GM12891 (cell line): Measurements from ENCODE around the gene MADD.

ENCODE experiments used
- PAX5 ChIP-seq: IDR thresholded peaks from 2 replicates; pipeline ENCODE4 v1.6.1; 2011; ENCODE audit warnings: low read length, moderate library complexity, mild to moderate bottlenecking; ENCODE audit not compliant: insufficient read depth, severe bottlenecking
- POLR2A ChIP-seq: IDR thresholded peaks from 2 replicates; pipeline ENCODE4 v1.6.1; 2011; ENCODE audit warnings: low read depth, low read length, control low read depth
- POLR2AphosphoS5 ChIP-seq: IDR thresholded peaks from 2 replicates; pipeline ENCODE4 v1.6.1; 2011; ENCODE audit warnings: low read depth, low read length, control low read depth
- SPI1 ChIP-seq: IDR thresholded peaks from 2 replicates; pipeline ENCODE4 v1.6.1; 2011; ENCODE audit warnings: low read depth, low read length, control low read depth
- TAF1 ChIP-seq: IDR thresholded peaks from 2 replicates; pipeline ENCODE4 v1.6.1; 2011; ENCODE audit warnings: low read depth, low read length, control low read depth

DNA sequence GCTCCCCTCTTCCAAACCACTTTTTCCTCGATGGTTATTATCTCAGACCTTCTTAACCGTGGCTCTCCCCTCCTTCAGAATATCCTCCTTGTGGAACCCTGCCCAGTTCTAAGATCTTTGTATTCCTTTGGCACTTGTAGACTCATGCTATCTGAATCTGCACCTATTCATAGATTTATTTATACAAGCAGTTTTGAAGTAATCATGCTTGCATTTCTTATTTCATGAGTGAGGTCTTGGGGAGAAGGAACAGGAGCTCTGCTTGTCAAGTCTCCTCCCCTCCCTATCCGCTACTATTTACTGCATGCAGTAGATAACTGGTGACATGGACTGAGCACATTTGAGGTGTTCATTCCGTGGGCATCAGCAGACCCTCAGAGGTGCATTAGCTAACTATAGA lies 5.4 kb upstream of the MADD start:
- TF ChIP-seq POLR2AphosphoS5 (no peak), SPI1 (no peak), POLR2A (no peak), TAF1 (no peak), PAX5 (no peak)
